ENCODE data around the gene ASNS. TPM values are rescaled to one million over a fixed set of nuclear protein-coding genes. Genes with fewer than 3 reads are reported as not detected.

The ASNS gene
- total RNA-seq, 1 experiment from 2014 or later: 95.1 TPM

- Histone ChIP-seq H3K27me3 (ENCODE audit: insufficient read depth, low read length) (no peaks in the 10 kb centered on the region), H2BK20ac (ENCODE audit: low read depth, low read length, poor library complexity, severe bottlenecking) (no peak overlapping the region), H3K79me2 (ENCODE audit: insufficient read depth, low read length) (no peaks in the 10 kb centered on the region), H3K14ac (ENCODE audit: insufficient read depth, low read length) (no peak overlapping the region), H3K27ac (ENCODE audit: insufficient read length, low read depth, low read length) (no peak overlapping the region), H3K56ac (ENCODE audit: insufficient read length, low read depth, low read length) (no peak overlapping the region), H3K4me2 (ENCODE audit: insufficient read depth, insufficient read length, low read length) (no peak overlapping the region), H3K23ac (ENCODE audit: insufficient read length, low read depth, low read length) (no peak overlapping the region), H3K23me2 (ENCODE audit: insufficient read length, low read depth, low read length, poor library complexity, severe bottlenecking) (no peaks in the 10 kb centered on the region), H3K9ac (ENCODE audit: extremely low read depth, insufficient read length, low read length) (no peak overlapping the region), H4K8ac (replicated peaks; ENCODE audit: insufficient read length, low read depth, low read length) (no peak overlapping the region), H4K20me1 (ENCODE audit: control insufficient read depth, insufficient read depth, insufficient read length) (no peaks in the 10 kb centered on the region), H3T11ph (ENCODE audit: low read length) (no peak overlapping the region), H2AFZ (ENCODE audit: low read length) (no peak overlapping the region), H3K4ac (ENCODE audit: low read depth, low read length) (no peak overlapping the region), H4K5ac (ENCODE audit: insufficient read length, low read depth, low read length) (no peak overlapping the region), H2BK15ac (ENCODE audit: low read depth, low read length) (no peak overlapping the region), H4K91ac (ENCODE audit: insufficient read length, low read depth, low read length) (no peak overlapping the region), H2BK12ac (ENCODE audit: insufficient read length, low read depth, low read length) (no peak overlapping the region), H3K4me1 (ENCODE audit: insufficient read depth, low read length) (no peaks in the 10 kb centered on the region), H3K9me3 (ENCODE audit: control insufficient read depth, low read depth, low read length) (no peaks in the 10 kb centered on the region), H2AK5ac (ENCODE audit: insufficient read length, low read length) (no peak overlapping the region), H2BK120ac (ENCODE audit: low read depth, low read length, poor library complexity, severe bottlenecking) (no peak overlapping the region), H3K18ac (ENCODE audit: insufficient read length, low read depth, low read length) (no peak overlapping the region), H2BK5ac (ENCODE audit: insufficient read length, low read length) (no peak overlapping the region), H3K79me1 (ENCODE audit: insufficient read depth, low read depth, low read length, poor library complexity, severe bottlenecking) (no peaks in the 10 kb centered on the region)
- peak; percentile 50 for DNase-seq
- H3K4me1 Mint-ChIP-seq: no peaks in the 10 kb centered on the region; a peak in 2 of 4 replicates
- H3K9me3 Mint-ChIP-seq: no peaks in the 10 kb centered on the region
- WGBS (ENCODE audit: extremely low coverage, insufficient read length, low lambda C conversion rate): no CpG with 5 or more reads among the region's 12 CpGs
- H3K27ac Mint-ChIP-seq: no peak overlapping the region
- H3K27me3 Mint-ChIP-seq (ENCODE audit: low read depth): peaks cover 3% of the 10 kb centered on the region
- TF ChIP-seq CTCF (conservative IDR thresholded peaks at IDR 0.05): peak; percentile 81
- no peaks in the 10 kb centered on the region for H3K36me3 Mint-ChIP-seq (ENCODE audit: insufficient read depth in 1 of 3, low read depth in 3 of 3)
- no peak overlapping the region for H3K4me3 Mint-ChIP-seq
Measured at GRCh38 chr7:97835296-97836138, 36.7 kb downstream of the ASNS start.
